ENCODE results near the gene RHBDF1. TPM values are rescaled to one million over a fixed set of nuclear protein-coding genes. Genes with fewer than 3 reads are reported as not detected.

The RHBDF1 gene
- total and polyA plus RNA-seq, 4 donors: 1.8 to 6.2 (median 3.5) TPM

DNA sequence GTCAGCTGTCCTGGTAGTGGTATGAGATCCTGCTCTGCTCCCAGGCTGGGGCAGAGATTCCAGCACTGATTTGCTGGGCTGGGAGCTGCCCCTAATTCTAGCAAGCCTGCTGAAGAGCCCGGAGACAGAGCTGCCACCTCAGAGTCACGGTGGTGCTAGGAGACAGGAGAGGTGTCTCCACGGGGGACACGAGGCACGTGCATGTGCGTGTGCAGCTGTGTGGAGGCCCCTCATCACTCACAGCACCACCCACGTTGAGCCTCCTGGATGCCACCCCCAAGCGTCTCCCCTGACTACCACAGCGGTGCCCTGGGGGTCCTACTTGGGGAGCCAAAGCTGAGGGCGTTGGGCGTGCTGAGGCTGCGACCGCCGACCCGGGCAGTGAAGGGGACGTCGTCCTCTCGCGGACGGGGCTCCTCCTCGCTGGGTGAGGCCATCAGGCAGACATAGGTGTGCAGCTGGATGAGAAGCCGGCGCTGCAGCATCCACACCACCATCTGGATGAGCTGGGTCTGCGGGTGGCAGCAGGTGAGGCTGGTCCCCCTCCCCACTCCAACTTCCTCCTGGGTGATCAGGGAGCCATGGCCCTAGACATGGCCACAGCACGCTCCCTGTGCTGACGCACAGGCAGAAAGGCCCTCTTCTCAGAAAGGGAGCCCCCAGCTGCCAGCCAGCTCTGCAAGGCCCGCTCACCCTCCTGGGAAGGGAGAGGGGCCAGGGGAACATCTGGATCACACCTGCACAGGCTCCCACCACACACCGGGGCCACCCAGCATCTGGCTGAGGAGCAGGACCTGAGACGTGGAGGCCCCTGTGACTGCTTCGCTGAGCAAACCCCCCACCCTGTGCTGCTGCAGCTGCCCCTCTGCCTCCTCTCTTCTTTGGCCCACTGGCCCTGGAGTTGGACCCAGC, 17.2 kb upstream of the RHBDF1 start:
- Histone ChIP-seq H3K4me3 (ENCODE audit: low read depth in 1 of 3, low read length in 3 of 3) (no peak overlapping the region), H3K4me1 (ENCODE audit: control insufficient read depth in 4 of 4, insufficient read depth in 4 of 4, low read length in 3 of 4) (peaks cover 0 to 7% (median 2%) of the 10 kb centered on the region in 4 donors), H3K9me3 (ENCODE audit: control insufficient read depth in 4 of 4, low read length in 3 of 4) (no peaks in the 10 kb centered on the region), H3K36me3 (ENCODE audit: control insufficient read depth in 4 of 4, insufficient read depth in 3 of 4, low read depth in 1 of 4, low read length in 3 of 4) (peaks cover 0 to 36% (median 11%) of the 10 kb centered on the region in 4 donors), H3K27ac (ENCODE audit: low read depth in 1 of 2, low read length in 2 of 2) (no peak overlapping the region), H3K9ac (ENCODE audit: low read depth in 1 of 2, low read length in 2 of 2) (no peak overlapping the region), H3K27me3 (ENCODE audit: control insufficient read depth in 4 of 4, insufficient read depth in 4 of 4, low read length in 3 of 4) (no peaks in the 10 kb centered on the region)
- DNase-seq (ENCODE audit: low spot score): no peak
- 96% methylated on average over 30 of the region's 30 CpGs for WGBS
- no peak for TF ChIP-seq EGR1 (IDR thresholded peaks at IDR 0.05; ENCODE audit: low read depth in 2 of 2)
- TF ChIP-seq, protein P1, sequence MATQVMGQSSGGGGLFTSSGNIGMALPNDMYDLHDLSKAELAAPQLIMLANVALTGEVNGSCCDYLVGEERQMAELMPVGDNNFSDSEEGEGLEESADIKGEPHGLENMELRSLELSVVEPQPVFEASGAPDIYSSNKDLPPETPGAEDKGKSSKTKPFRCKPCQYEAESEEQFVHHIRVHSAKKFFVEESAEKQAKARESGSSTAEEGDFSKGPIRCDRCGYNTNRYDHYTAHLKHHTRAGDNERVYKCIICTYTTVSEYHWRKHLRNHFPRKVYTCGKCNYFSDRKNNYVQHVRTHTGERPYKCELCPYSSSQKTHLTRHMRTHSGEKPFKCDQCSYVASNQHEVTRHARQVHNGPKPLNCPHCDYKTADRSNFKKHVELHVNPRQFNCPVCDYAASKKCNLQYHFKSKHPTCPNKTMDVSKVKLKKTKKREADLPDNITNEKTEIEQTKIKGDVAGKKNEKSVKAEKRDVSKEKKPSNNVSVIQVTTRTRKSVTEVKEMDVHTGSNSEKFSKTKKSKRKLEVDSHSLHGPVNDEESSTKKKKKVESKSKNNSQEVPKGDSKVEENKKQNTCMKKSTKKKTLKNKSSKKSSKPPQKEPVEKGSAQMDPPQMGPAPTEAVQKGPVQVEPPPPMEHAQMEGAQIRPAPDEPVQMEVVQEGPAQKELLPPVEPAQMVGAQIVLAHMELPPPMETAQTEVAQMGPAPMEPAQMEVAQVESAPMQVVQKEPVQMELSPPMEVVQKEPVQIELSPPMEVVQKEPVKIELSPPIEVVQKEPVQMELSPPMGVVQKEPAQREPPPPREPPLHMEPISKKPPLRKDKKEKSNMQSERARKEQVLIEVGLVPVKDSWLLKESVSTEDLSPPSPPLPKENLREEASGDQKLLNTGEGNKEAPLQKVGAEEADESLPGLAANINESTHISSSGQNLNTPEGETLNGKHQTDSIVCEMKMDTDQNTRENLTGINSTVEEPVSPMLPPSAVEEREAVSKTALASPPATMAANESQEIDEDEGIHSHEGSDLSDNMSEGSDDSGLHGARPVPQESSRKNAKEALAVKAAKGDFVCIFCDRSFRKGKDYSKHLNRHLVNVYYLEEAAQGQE (IDR thresholded peaks at IDR 0.05): no peak
- TF ChIP-seq HNF4G (IDR thresholded peaks at IDR 0.05): no peak
- no peak for TF ChIP-seq HNF4A (conservative IDR thresholded peaks at IDR 0.05)
- TF ChIP-seq FOXA1 (IDR thresholded peaks at IDR 0.05): no peak
- no peak for TF ChIP-seq ATF3 (IDR thresholded peaks at IDR 0.05)
- TF ChIP-seq SP1 (IDR thresholded peaks at IDR 0.05): no peak
- no peak for TF ChIP-seq YY1 (IDR thresholded peaks at IDR 0.05)
- no peak for TF ChIP-seq CTCF (IDR thresholded peaks at IDR 0.05; ENCODE audit: low read depth, low read length, missing input control)
- TF ChIP-seq JUND (IDR thresholded peaks at IDR 0.05): no peak
- no peak for TF ChIP-seq FOXA2 (IDR thresholded peaks at IDR 0.05)
- TF ChIP-seq, protein P2, sequence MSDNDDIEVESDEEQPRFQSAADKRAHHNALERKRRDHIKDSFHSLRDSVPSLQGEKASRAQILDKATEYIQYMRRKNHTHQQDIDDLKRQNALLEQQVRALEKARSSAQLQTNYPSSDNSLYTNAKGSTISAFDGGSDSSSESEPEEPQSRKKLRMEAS (IDR thresholded peaks at IDR 0.05): no peak
- no peak for TF ChIP-seq RXRA (IDR thresholded peaks at IDR 0.05)

- no peaks in the 10 kb centered on the region for H3K27me3 ChIP-seq (ENCODE audit: control insufficient read depth in 4 of 4, insufficient read depth in 4 of 4, low read length in 3 of 4)
- TF ChIP-seq RXRA (IDR thresholded peaks at IDR 0.05) (no peak), GABPA (IDR thresholded peaks at IDR 0.05 in 1 of 2, conservative IDR thresholded peaks at IDR 0.05 in 1 of 2) (no peak), TAF1 (conservative IDR thresholded peaks at IDR 0.05) (no peak), CTCF (IDR thresholded peaks at IDR 0.05; ENCODE audit: low read depth, low read length, missing input control) (no peak), HNF4A (conservative IDR thresholded peaks at IDR 0.05) (no peak), ATF3 (IDR thresholded peaks at IDR 0.05) (no peak), FOXA1 (IDR thresholded peaks at IDR 0.05) (no peak), YY1 (IDR thresholded peaks at IDR 0.05) (no peak), NR2F2 (IDR thresholded peaks at IDR 0.05) (no peak), FOXA2 (IDR thresholded peaks at IDR 0.05) (no peak), RAD21 (IDR thresholded peaks at IDR 0.05) (no peak), JUND (IDR thresholded peaks at IDR 0.05) (no peak)
- TF ChIP-seq, protein P2 (IDR thresholded peaks at IDR 0.05): no peak
- TF ChIP-seq, protein P1 (IDR thresholded peaks at IDR 0.05): no peak
These were observed 16.2 kb upstream of the RHBDF1 start for GRCh38 chr16:88613-89012.

More at GRCh38 chr16:88613-89012, 16.2 kb upstream of the RHBDF1 start:
- Histone ChIP-seq H3K4me3 (ENCODE audit: low read depth in 1 of 3, low read length in 3 of 3) (no peak overlapping the region), H3K9ac (ENCODE audit: low read depth in 1 of 2, low read length in 2 of 2) (no peak overlapping the region), H3K4me1 (ENCODE audit: control insufficient read depth in 4 of 4, insufficient read depth in 4 of 4, low read length in 3 of 4) (peaks cover 0 to 17% (median 4%) of the 10 kb centered on the region in 4 donors), H3K27ac (ENCODE audit: low read depth in 1 of 2, low read length in 2 of 2) (no peak overlapping the region), H3K9me3 (ENCODE audit: control insufficient read depth in 4 of 4, low read length in 3 of 4) (no peaks in the 10 kb centered on the region), H3K36me3 (ENCODE audit: control insufficient read depth in 4 of 4, insufficient read depth in 3 of 4, low read depth in 1 of 4, low read length in 3 of 4) (peaks cover 0 to 41% (median 12%) of the 10 kb centered on the region in 4 donors)
- no peak for DNase-seq (ENCODE audit: low spot score)
- 97% methylated on average over 14 of the region's 14 CpGs for WGBS
